GM23248 (cell line): ENCODE results near the gene IGF2BP2. TPM values are rescaled to one million over a fixed set of nuclear protein-coding genes. Genes with fewer than 3 reads are reported as not detected.
"Not testable (repeated sequence)": the region's sequence is repeated elsewhere in the genome, so short reads cannot be mapped to it uniquely, and the experiment has no call there.

Source experiments
- DNase-seq: peaks from one replicate; pipeline ENCODE4 v3.0.0-alpha.2; 2015
- H2AFZ ChIP-seq: fragments of 200-600 bp; sonication (generic); 2 replicates; pipeline ENCODE4 v1.6.1; 2016; ENCODE audit warnings: antibody characterized with exemption
- H3F3A ChIP-seq: fragments of 200-600 bp; sonication (generic); 2 replicates; pipeline ENCODE4 v1.6.1; 2016; ENCODE audit warnings: mild to moderate bottlenecking, antibody characterized with exemption, mixed run types; ENCODE audit not compliant: insufficient read depth
- H3K27ac ChIP-seq: fragments of 200-600 bp; sonication (generic); 2 replicates; pipeline ENCODE4 v1.5.1; 2016; ENCODE audit warnings: mild to moderate bottlenecking
- H3K27me3 ChIP-seq: fragments of 200-600 bp; sonication (generic); replicated peaks from 2 replicates; pipeline ENCODE4 v1.6.1; 2016; ENCODE audit warnings: mild to moderate bottlenecking; ENCODE audit not compliant: insufficient read depth
- H3K36me3 ChIP-seq: fragments of 200-600 bp; sonication (generic); 2 replicates; pipeline ENCODE4 v1.6.1; 2016; ENCODE audit warnings: low read depth, mild to moderate bottlenecking
- H3K4me1 ChIP-seq: fragments of 200-600 bp; sonication (generic); 2 replicates; pipeline ENCODE4 v1.6.1; 2016; ENCODE audit warnings: mild to moderate bottlenecking; ENCODE audit not compliant: insufficient read depth
- H3K4me2 ChIP-seq: fragments of 200-600 bp; sonication (generic); one replicate; pipeline ENCODE4 v1.6.1; 2016; ENCODE audit warnings: mild to moderate bottlenecking; ENCODE audit not compliant: unreplicated experiment
- H3K4me3 ChIP-seq: fragments of 200-600 bp; sonication (generic); 2 replicates; pipeline ENCODE4 v1.5.1; 2016; ENCODE audit warnings: mild to moderate bottlenecking
- H3K79me2 ChIP-seq: fragments of 200-600 bp; sonication (generic); 2 replicates; pipeline ENCODE4 v1.6.1; 2016; ENCODE audit warnings: mild to moderate bottlenecking; ENCODE audit not compliant: insufficient read depth
- H3K9ac ChIP-seq: fragments of 200-600 bp; sonication (generic); 2 replicates; pipeline ENCODE4 v1.6.1; 2016; ENCODE audit warnings: mild to moderate bottlenecking
- H3K9me2 ChIP-seq: fragments of 200-600 bp; sonication (generic); 2 replicates; pipeline ENCODE4 v1.6.1; 2016; ENCODE audit warnings: mixed run types, mild to moderate bottlenecking, moderate library complexity; ENCODE audit not compliant: insufficient read depth
- H3K9me3 ChIP-seq: fragments of 200-600 bp; sonication (generic); one replicate; pipeline ENCODE4 v1.6.1; 2017; ENCODE audit warnings: low read depth
- H4K20me1 ChIP-seq: fragments of 200-600 bp; sonication (generic); 2 replicates; pipeline ENCODE4 v1.6.0; 2016; ENCODE audit not compliant: insufficient read depth
- EZH2 ChIP-seq: fragments of 200-600 bp; sonication (generic); IDR thresholded peaks from 2 replicates; pipeline ENCODE4 v1.6.1; 2018; ENCODE audit warnings: antibody characterized with exemption, mild to moderate bottlenecking; ENCODE audit not compliant: insufficient read depth, poor library complexity, severe bottlenecking
- EZH2phosphoT487 ChIP-seq: fragments of 200-600 bp; sonication (generic); IDR thresholded peaks from 2 replicates; pipeline ENCODE4 v1.6.1; 2018; ENCODE audit warnings: antibody characterized with exemption, moderate library complexity, mild to moderate bottlenecking, low read depth; ENCODE audit not compliant: insufficient read depth
- WGBS, 2 experiments: methylation state at CpG; one replicate each; pipeline ENCODE4 v1.1.6; 2015 to 2017; ENCODE audit warnings: low lambda C conversion rate in 2 of 2, low coverage in 1 of 2; ENCODE audit errors: missing lambda C conversion rate in 2 of 2; 5-methylcytosine and 5-hydroxymethylcytosine counted together
- in situ Hi-C: fragments of 300-500 bp; cut with MboI; formaldehyde crosslinking; loops from 2 replicates; pipeline ENCODE4 v1.15.0; 2020
- polyA plus RNA-seq: library from polyadenylated mRNA; unstranded; fragments of >200 nt; fragmentation: Nextera tagmentation; extraction: Ambion mirVana; gene quantifications from 2 replicates; pipeline ENCODE4 v1.2.1, GENCODE V29; 2016
- total RNA-seq: library from RNA; depleted of rRNA; stranded (reverse); fragments of >200 nt; shearing (Covaris generic); gene quantifications from 2 replicates; pipeline ENCODE4 v1.2.3, GENCODE V29; 2014

The IGF2BP2 gene
- total and polyA plus RNA-seq, 2 experiments from 2014 or later = 60.6 to 62.5 TPM

DNA sequence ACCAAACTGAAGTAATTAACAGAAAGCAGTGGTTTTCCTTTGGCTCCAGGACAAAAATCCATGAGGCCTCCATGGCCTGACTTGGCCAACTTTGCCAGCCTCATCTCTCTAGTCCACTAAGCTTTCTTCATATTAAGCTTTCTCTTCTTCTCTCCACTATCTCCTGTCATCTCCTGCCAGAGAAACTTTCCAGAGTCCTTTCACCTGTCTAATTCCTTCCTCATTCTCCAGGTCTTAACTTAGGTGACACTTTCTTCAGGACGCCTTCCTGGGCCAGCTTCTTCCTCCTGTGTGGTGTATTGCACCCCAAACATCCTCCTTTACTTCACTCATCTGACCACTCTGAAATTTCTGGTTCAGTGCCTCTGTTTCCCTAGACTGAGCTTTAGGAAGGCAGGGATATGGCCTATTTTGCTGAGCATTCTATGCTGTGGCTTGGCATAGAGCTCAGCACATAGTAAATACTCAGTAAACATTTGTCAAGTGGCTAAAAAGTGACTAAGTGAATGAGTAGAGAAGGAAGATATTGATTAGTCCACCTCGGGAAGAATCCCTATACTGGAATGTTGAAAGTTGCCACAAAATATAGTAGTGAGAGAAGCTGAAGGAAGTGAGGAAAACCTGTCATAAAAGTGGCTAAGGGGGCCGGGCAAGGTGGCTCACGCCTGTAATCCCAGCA is 34.6 kb upstream of the IGF2BP2 start:
- Histone ChIP-seq H3K4me2 (no peak overlapping the region), H3K27ac (no peak overlapping the region), H4K20me1 (no peaks in the 10 kb centered on the region), H3F3A (no peaks in the 10 kb centered on the region), H3K9me3 (no peaks in the 10 kb centered on the region), H2AFZ (no peak overlapping the region), H3K4me3 (no peak overlapping the region), H3K79me2 (no peaks in the 10 kb centered on the region), H3K9ac (no peak overlapping the region), H3K9me2 (no peaks in the 10 kb centered on the region), H3K27me3 (no peaks in the 10 kb centered on the region), H3K4me1 (no peaks in the 10 kb centered on the region), H3K36me3 (no peaks in the 10 kb centered on the region)
- 78 to 85% methylated on average over 4 of the region's 4 CpGs for WGBS, 2 experiments
- TF ChIP-seq EZH2phosphoT487 (no peak), EZH2 (no peak)
- in situ Hi-C loops = no loop called here
- no peak for DNase-seq

DNA sequence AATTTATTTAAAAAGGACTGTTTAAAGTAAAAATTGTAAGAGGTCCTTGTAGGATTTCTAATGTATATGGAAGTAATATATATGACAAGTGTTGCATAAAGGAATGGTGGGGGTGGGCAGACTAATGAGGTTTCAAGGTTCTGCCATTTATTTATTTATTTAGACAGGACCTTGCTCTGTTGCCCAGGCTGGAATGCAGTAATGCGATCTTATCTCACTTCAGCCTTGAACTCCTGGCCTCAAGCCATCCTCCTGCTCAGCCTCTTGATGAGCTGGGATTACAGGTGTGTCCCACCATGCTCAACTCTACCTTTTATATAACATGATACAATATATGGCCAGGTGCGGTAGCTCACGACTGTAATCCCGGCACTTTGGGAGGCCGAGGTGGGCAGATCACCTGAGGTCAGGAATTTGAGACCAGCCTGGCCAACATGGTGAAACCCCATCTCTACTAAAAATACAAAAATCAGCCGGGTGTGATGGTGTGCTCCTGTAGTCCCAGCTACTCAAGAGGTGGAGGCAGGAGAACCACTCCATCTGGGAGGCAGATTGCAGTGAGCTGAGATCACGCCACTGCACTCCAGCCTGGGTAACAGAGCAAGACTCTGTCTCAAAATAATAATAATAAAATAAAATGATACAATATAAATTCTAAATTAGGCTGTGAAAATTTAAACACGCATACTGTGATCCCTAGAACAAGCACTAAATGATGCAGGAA is 33.8 kb upstream of the IGF2BP2 start:
- no peaks in the 10 kb centered on the region for H4K20me1 ChIP-seq
- 69 to 72% methylated on average over 8 of the region's 8 CpGs for WGBS, 2 experiments
- no peaks in the 10 kb centered on the region for H3F3A ChIP-seq
- no peaks in the 10 kb centered on the region for H3K9me3 ChIP-seq
- no peaks in the 10 kb centered on the region for H3K9me2 ChIP-seq
- no peak overlapping the region for H3K4me2 ChIP-seq
- H3K4me3 ChIP-seq = no peak overlapping the region
- H3K79me2 ChIP-seq = no peaks in the 10 kb centered on the region
- H3K4me1 ChIP-seq = no peaks in the 10 kb centered on the region
- TF ChIP-seq EZH2phosphoT487 = no peak
- TF ChIP-seq EZH2 = no peak
- H3K36me3 ChIP-seq = no peaks in the 10 kb centered on the region
- no peak overlapping the region for H3K9ac ChIP-seq
- DNase-seq = no peak
- no peaks in the 10 kb centered on the region for H3K27me3 ChIP-seq
- H3K27ac ChIP-seq = no peak overlapping the region
- in situ Hi-C loops = no loop called here
- H2AFZ ChIP-seq = no peak overlapping the region

DNA sequence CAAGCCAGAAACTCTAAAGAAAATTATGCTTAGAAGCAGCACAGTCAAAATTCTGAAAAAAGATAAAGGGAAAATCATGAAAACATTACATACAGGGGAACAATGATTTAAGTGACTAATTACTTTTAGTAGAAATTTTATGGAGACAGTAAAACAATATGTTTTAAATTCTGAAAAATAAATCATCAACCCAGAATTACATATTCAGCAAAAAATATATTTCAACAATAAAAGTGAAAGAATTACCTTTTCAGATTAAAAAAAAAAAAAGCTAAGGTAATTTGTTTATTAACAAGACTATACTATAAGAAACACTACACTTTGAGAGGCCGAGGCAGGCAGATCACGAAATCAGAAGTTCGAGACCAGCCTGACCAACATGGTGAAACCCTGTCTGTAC is 32.4 kb upstream of the IGF2BP2 start:
- Histone ChIP-seq H3K4me1 (no peaks in the 10 kb centered on the region), H3K27me3 (no peaks in the 10 kb centered on the region), H3F3A (peaks cover 3% of the 10 kb centered on the region; the same call in 1 of the 2 replicates), H3K27ac (no peak overlapping the region), H3K4me2 (no peak overlapping the region), H3K9ac (no peak overlapping the region), H2AFZ (no peak overlapping the region), H4K20me1 (no peaks in the 10 kb centered on the region), H3K9me2 (no peaks in the 10 kb centered on the region), H3K9me3 (no peaks in the 10 kb centered on the region), H3K36me3 (no peaks in the 10 kb centered on the region), H3K79me2 (no peaks in the 10 kb centered on the region), H3K4me3 (no peak overlapping the region)
- no peak for DNase-seq
- no peak for TF ChIP-seq EZH2phosphoT487
- no peak for TF ChIP-seq EZH2
- in situ Hi-C loops = no loop called here
- WGBS, 2 experiments = 53 to 54% methylated on average over 3 of the region's 3 CpGs

DNA sequence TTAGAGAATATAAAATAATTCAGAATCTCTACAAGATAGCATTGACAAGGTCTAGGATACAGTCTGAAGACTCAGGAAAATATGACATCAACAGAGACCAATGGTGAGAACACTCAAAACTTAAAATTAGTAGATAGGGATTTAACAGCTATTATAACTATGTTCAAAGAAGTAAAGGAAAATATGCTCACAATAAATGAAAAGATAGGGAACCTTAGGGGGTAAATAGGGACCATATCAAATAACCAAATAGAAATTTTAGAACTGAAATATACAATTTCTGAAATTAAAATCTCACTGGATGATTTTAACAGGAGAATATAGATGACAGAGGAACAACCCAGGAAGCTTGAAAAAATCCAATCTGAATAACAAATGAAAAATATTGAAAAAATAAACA is 31.8 kb upstream of the IGF2BP2 start:
- DNase-seq = no peak
- Histone ChIP-seq H3K27me3 (no peaks in the 10 kb centered on the region), H3K4me1 (no peaks in the 10 kb centered on the region), H3K4me2 (no peak overlapping the region), H3F3A (peaks cover 4% of the 10 kb centered on the region; the same call in 1 of the 2 replicates), H3K9ac (no peak overlapping the region), H4K20me1 (no peaks in the 10 kb centered on the region), H3K27ac (no peak overlapping the region), H2AFZ (no peak overlapping the region), H3K79me2 (no peaks in the 10 kb centered on the region), H3K36me3 (no peaks in the 10 kb centered on the region), H3K9me2 (no peaks in the 10 kb centered on the region), H3K9me3 (no peaks in the 10 kb centered on the region), H3K4me3 (no peak overlapping the region)
- in situ Hi-C loops = no loop called here
- TF ChIP-seq EZH2phosphoT487 = no peak
- no peak for TF ChIP-seq EZH2

DNA sequence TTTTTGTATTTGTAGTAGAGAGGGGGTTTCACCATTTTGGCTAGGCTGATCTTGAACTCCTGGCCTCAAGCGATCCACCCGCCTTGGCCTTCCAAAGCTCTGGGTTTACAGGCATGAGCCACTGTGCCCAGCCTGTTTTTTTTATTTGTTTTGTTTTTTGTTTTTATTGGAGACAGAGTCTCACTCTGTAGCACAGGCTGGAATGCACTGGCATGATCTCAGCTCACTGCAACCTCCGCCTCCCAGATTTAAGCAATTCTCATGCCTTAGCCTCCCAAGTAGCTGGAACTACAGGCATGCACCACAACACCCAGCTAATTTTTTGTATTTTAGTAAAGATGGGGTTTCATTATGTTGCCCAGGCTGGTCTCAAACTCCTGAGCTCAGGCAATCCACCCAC is 28.9 kb upstream of the IGF2BP2 start:
- H3K9me3 ChIP-seq, H2AFZ ChIP-seq, H3K79me2 ChIP-seq, H3K4me2 ChIP-seq, H3F3A ChIP-seq, H4K20me1 ChIP-seq, H3K27ac ChIP-seq, H3K4me1 ChIP-seq, H3K36me3 ChIP-seq, in situ Hi-C loops, H3K4me3 ChIP-seq, H3K27me3 ChIP-seq, H3K9me2 ChIP-seq, H3K9ac ChIP-seq: not testable (repeated sequence)
- peak; percentile 60 for DNase-seq
- 52 to 53% methylated on average over 3 of the region's 3 CpGs for WGBS, 2 experiments
